Esophagus muscularis mucosa (tissue), 3 donors: Measurements from ENCODE around the gene RASGRF2.

ENCODE experiments used
- CTCF ChIP-seq, 3 experiments: fragments of 200-600 bp in 2 of 3; fragments of 450-650 bp in 1 of 3; sonication (generic) in 2 of 3; IDR thresholded peaks; one replicate each; pipeline ENCODE4 v1.5.1; 2017 to 2019; ENCODE audit warnings: antibody characterized with exemption in 3 of 3, mild to moderate bottlenecking in 2 of 3, moderate library complexity in 1 of 3
- POLR2A ChIP-seq: fragments of 450-650 bp; IDR thresholded peaks from one replicate; pipeline ENCODE4 v1.6.1; 2017; ENCODE audit warnings: antibody characterized with exemption, moderate library complexity, mild to moderate bottlenecking, low read depth
- POLR2AphosphoS5 ChIP-seq, 2 donors: sonication (generic); formaldehyde crosslinking; IDR thresholded peaks; one replicate each; pipeline ENCODE4 v1.6.1; 2017; ENCODE audit warnings: antibody characterized with exemption in 2 of 2

- no peak for TF ChIP-seq POLR2A
- TF ChIP-seq CTCF (IDR thresholded peaks at IDR 0.05): no peak
- TF ChIP-seq POLR2AphosphoS5 (IDR thresholded peaks at IDR 0.05): no peak
These were observed 278.3 kb downstream of the RASGRF2 start for GRCh38 chr5:81238460-81238859.
